Tibial nerve (tissue), 4 donors: ENCODE measurements around the gene MAGI2.

Source experiments
- CTCF ChIP-seq, 5 experiments: fragments of 200-600 bp in 3 of 5; fragments of 450-650 bp in 2 of 5; sonication (generic) in 3 of 5; IDR thresholded peaks; one replicate each; pipeline ENCODE4 v1.5.1; 2016 to 2019; ENCODE audit warnings: antibody characterized with exemption in 5 of 5, mild to moderate bottlenecking in 3 of 5, moderate library complexity in 2 of 5
- EP300 ChIP-seq, 2 donors: sonication (generic); formaldehyde crosslinking; IDR thresholded peaks; one replicate each; pipeline ENCODE4 v1.6.1; 2017; ENCODE audit warnings: antibody characterized with exemption in 2 of 2, mild to moderate bottlenecking in 1 of 2

- TF ChIP-seq CTCF (IDR thresholded peaks at IDR 0.05), result no peak
- peak in 1 of 2 donors; percentile 56 for TF ChIP-seq EP300 (IDR thresholded peaks at IDR 0.05)
These were observed 1039.9 kb downstream of the MAGI2 start for GRCh38 chr7:78413568-78413967.
